ENCODE measurements around the gene FIP1L1.

Gene FIP1L1

GRCh38 chr4:53498706-53499105, 121.3 kb downstream of the FIP1L1 start:
- ChIA-PET POLR2A (no interaction called here), CTCF (interaction anchor here (0.6 kb wide), 1 partner anchor 284 kb away, joined by 5 read pairs; no protein-coding TSS in a partner anchor)
- no peak for DNase-seq (ENCODE audit: extremely low spot score)
- TF ChIP-seq ARNT (IDR thresholded peaks at IDR 0.05) (no peak), FOXA1 (IDR thresholded peaks at IDR 0.05) (no peak), ZNF384 (IDR thresholded peaks at IDR 0.05) (no peak), FOXM1 (IDR thresholded peaks at IDR 0.05; ENCODE audit: borderline replicate concordance) (no peak), SUZ12 (IDR thresholded peaks at IDR 0.05) (no peak), ELF4 (IDR thresholded peaks at IDR 0.05) (no peak)

DNA sequence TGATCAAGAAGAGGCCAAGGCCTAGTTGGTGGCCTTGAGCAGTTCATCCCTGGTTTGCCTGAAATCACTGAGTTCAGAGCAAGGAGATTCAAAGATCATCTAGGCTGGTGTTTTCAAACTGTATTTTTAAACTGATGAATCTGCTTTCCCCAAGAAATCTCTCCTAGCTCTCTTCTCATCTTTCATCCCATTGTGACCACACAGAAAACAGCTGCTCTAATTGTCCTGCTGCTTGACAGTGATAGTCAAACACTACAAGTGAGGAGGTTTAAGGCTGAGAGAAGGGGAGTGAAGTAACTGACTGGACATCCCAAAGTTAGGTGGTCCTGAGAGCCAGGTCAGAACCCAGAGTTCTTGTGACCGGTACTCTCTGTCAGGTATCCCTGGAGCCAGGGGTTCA, 122.3 kb downstream of the FIP1L1 start:
- CTCF ChIA-PET, result no interaction called here
- POLR2A ChIA-PET, result no interaction called here
- TF ChIP-seq FOXM1 (IDR thresholded peaks at IDR 0.05; ENCODE audit: borderline replicate concordance), result no peak
- TF ChIP-seq TARDBP (IDR thresholded peaks at IDR 0.05), result no peak
- no peak for TF ChIP-seq PKNOX1 (IDR thresholded peaks at IDR 0.05)
- no peak for TF ChIP-seq SP1 (IDR thresholded peaks at IDR 0.05)
- TF ChIP-seq FOXK2 (IDR thresholded peaks at IDR 0.05), result no peak
- no peak for TF ChIP-seq SUZ12 (IDR thresholded peaks at IDR 0.05)
- no peak for DNase-seq (ENCODE audit: extremely low spot score)

DNA sequence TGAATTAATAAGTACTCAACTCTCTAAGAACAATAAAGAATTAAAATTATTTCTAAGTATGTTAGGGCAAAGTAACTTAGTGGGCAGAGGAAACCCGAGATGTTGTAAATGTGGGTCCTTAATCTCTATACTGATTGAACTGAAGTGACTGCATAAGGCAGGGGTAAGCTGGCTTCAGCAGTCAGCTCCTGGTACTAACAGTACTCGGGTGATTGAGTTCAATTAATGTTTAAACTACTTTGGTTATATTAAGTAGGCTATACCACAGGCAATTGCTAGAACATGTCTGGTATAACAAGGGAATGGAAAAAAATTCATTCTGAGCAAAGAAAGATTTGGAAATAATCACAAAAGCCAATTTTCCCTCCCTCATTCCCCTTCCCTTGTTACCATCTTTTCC, 123.1 kb downstream of the FIP1L1 start:
- DNase-seq (ENCODE audit: extremely low spot score), result no peak
- TF ChIP-seq TARDBP (IDR thresholded peaks at IDR 0.05), result no peak
- TF ChIP-seq FOXA1 (IDR thresholded peaks at IDR 0.05), result no peak
- TF ChIP-seq L3MBTL2 (conservative IDR thresholded peaks at IDR 0.05), result no peak
- no peak for TF ChIP-seq ELF4 (IDR thresholded peaks at IDR 0.05)
- TF ChIP-seq FOXM1 (IDR thresholded peaks at IDR 0.05; ENCODE audit: borderline replicate concordance), result no peak
- TF ChIP-seq SP1 (IDR thresholded peaks at IDR 0.05), result no peak
- no peak for TF ChIP-seq FOXK2 (IDR thresholded peaks at IDR 0.05)
- no peak for TF ChIP-seq BHLHE40 (IDR thresholded peaks at IDR 0.05; ENCODE audit: borderline replicate concordance)
- no peak for TF ChIP-seq HDGF (IDR thresholded peaks at IDR 0.05; ENCODE audit: borderline replicate concordance)
- no peak for TF ChIP-seq PKNOX1 (IDR thresholded peaks at IDR 0.05)
- no peak for TF ChIP-seq LEF1 (IDR thresholded peaks at IDR 0.05; ENCODE audit: borderline replicate concordance)
- no peak for TF ChIP-seq ARNT (IDR thresholded peaks at IDR 0.05)
- TF ChIP-seq ZNF384 (IDR thresholded peaks at IDR 0.05), result no peak
- no peak for TF ChIP-seq CTBP1 (IDR thresholded peaks at IDR 0.05; ENCODE audit: borderline replicate concordance)
- TF ChIP-seq SUZ12 (IDR thresholded peaks at IDR 0.05), result no peak
- no peak for TF ChIP-seq NFRKB (IDR thresholded peaks at IDR 0.05)
- ChIA-PET CTCF (no interaction called here), POLR2A (no interaction called here)

- TF ChIP-seq FOXK2 (IDR thresholded peaks at IDR 0.05) (no peak), NFRKB (IDR thresholded peaks at IDR 0.05) (no peak), SUZ12 (IDR thresholded peaks at IDR 0.05) (no peak), ZNF384 (IDR thresholded peaks at IDR 0.05) (no peak), SP1 (IDR thresholded peaks at IDR 0.05) (no peak), ARNT (IDR thresholded peaks at IDR 0.05) (no peak), L3MBTL2 (conservative IDR thresholded peaks at IDR 0.05) (no peak), LEF1 (IDR thresholded peaks at IDR 0.05; ENCODE audit: borderline replicate concordance) (no peak), HDGF (IDR thresholded peaks at IDR 0.05; ENCODE audit: borderline replicate concordance) (no peak), FOXM1 (IDR thresholded peaks at IDR 0.05; ENCODE audit: borderline replicate concordance) (no peak), CTBP1 (IDR thresholded peaks at IDR 0.05; ENCODE audit: borderline replicate concordance) (no peak), FOXA1 (IDR thresholded peaks at IDR 0.05) (no peak), PKNOX1 (IDR thresholded peaks at IDR 0.05) (no peak), ELF4 (IDR thresholded peaks at IDR 0.05) (no peak), TARDBP (IDR thresholded peaks at IDR 0.05) (no peak), BHLHE40 (IDR thresholded peaks at IDR 0.05; ENCODE audit: borderline replicate concordance) (no peak)
- CTCF ChIA-PET, result no interaction called here
- DNase-seq (ENCODE audit: extremely low spot score), result no peak
- POLR2A ChIA-PET, result no interaction called here
These were observed 124.1 kb downstream of the FIP1L1 start for GRCh38 chr4:53501561-53501960.

DNA sequence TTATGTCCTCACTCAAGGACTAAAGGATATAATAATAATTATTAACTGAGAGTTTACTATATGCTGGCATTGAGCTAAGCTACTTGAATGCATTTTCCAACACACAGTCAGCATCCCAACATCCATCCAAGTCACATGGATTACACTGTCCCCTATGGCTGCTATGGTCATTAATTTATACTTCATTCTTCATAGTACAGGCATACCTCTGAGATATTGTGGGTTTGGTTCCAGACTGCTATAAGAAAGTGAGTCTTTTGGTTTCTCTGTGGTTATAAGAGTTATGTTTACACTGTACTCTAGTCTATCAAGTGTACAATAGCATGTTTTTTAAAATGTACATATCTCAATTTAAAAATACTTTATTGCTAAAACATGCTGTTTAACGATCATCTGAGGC, 124.7 kb downstream of the FIP1L1 start:
- ChIA-PET CTCF (no interaction called here), POLR2A (no interaction called here)
- no peak for TF ChIP-seq LEF1 (IDR thresholded peaks at IDR 0.05; ENCODE audit: borderline replicate concordance)
- no peak for TF ChIP-seq CTBP1 (IDR thresholded peaks at IDR 0.05; ENCODE audit: borderline replicate concordance)
- no peak for TF ChIP-seq ZNF384 (IDR thresholded peaks at IDR 0.05)
- no peak for TF ChIP-seq SUZ12 (IDR thresholded peaks at IDR 0.05)
- TF ChIP-seq NFRKB (IDR thresholded peaks at IDR 0.05), result no peak
- TF ChIP-seq PKNOX1 (IDR thresholded peaks at IDR 0.05), result no peak
- TF ChIP-seq FOXK2 (IDR thresholded peaks at IDR 0.05), result no peak
- TF ChIP-seq HDGF (IDR thresholded peaks at IDR 0.05; ENCODE audit: borderline replicate concordance), result no peak
- DNase-seq (ENCODE audit: extremely low spot score), result no peak

DNA sequence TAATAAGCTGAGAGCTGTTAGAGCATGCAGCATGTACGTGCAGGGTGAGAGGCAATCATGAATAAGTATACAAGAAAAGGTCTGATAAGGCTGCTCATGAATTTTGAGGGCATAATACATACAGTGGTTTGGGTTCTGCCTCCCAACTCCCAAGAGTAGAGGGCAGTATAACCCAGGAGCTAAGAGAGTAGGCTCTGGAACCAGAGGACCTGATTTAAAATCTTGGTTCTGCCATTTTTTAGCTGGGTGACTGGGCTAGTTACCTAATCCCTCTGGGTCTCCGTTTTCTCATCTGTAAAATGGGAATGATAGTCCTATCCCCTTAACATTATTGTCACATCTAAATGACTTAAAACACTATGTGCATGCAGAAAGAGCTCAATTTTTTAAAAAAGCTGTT, 128.5 kb downstream of the FIP1L1 start:
- DNase-seq (ENCODE audit: extremely low spot score), result no peak
- POLR2A ChIA-PET, result no interaction called here
- CTCF ChIA-PET, result no interaction called here
- TF ChIP-seq SUZ12 (IDR thresholded peaks at IDR 0.05), result no peak
- no peak for TF ChIP-seq NFRKB (IDR thresholded peaks at IDR 0.05)
- no peak for TF ChIP-seq BHLHE40 (IDR thresholded peaks at IDR 0.05; ENCODE audit: borderline replicate concordance)
- TF ChIP-seq HDGF (IDR thresholded peaks at IDR 0.05; ENCODE audit: borderline replicate concordance), result no peak
- no peak for TF ChIP-seq TARDBP (IDR thresholded peaks at IDR 0.05)
